ENCODE results near the gene GIMAP8.
"Not testable (repeated sequence)": the region's sequence is repeated elsewhere in the genome, so short reads cannot be mapped to it uniquely, and the experiment has no call there.

Gene GIMAP8

DNA sequence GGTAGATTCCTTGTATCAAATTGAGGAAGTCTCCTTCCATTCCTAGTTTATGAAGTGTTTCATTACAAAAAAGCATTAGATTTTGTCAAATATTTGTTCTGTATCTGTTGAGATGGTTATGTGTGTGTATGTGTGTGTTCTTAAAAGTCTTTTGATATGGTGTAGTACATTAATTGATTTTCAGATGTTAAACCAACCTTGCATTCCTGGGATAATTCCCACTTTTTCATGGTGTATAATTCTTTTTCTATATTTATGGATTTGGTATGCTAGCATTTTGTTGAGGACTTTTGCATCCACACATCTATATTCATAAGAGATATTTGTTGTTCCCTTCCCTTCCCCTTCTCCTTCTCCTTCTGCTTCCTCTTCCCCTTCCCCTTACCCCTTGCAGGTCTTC is 8.9 kb upstream of the GIMAP8 start:
- no peak for DNase-seq

DNA sequence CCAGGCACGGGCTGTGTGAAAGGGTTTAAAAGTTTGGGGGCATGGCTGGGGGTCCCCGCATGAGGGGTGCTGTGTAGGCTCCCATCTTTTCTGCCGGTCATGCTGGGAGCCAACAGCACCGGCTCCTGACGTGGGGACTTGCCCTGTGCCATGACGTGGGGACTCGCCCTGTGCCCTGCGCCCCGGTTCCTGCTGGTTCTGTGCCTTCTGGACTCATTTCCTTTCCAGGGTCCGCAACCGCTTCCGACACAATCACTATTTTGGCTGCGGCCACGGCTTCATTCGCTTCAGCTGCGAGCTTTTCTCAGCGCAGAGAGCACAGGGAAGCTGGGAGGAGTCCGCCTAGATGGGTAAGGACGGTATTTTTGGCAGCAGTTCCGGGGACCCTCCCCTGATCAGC is 7.6 kb upstream of the GIMAP8 start:
- no peak for DNase-seq

DNA sequence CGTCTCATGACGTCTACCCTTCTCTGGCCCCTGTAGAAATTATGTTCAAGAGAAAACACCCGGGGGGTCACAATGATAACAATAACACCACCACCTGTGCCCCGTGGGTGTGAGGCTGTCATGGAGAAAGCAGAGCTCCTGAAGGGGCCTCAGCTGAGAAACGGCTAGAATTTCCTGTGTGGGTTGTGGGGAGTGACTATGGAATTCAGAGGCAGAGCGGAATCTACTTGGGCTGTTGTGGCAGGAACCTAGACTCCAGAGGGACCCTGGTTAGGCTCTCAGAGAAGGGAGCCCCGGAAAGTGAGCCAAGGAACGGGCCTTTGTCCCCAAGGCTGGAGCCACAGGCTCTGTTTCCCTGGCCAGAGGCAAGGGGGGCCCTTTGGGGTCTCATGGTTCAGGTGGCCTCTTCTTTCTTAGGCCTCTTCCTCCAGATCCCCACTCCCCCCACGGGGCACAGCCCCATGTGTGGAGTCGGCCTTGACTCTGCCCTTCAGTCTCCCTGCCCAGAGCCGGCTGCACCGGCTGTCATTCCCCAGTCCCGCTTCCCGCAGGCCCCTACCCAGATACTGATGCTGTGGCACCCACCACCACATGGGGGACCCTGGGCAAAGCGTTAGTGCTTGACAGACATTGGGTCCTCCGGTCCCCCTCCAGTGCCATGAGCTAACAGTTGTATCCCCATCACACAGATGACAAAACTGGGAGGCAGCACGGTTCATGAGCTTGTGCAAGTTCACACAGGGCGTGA is 6.5 kb upstream of the GIMAP8 start:
- no peak for DNase-seq

DNA sequence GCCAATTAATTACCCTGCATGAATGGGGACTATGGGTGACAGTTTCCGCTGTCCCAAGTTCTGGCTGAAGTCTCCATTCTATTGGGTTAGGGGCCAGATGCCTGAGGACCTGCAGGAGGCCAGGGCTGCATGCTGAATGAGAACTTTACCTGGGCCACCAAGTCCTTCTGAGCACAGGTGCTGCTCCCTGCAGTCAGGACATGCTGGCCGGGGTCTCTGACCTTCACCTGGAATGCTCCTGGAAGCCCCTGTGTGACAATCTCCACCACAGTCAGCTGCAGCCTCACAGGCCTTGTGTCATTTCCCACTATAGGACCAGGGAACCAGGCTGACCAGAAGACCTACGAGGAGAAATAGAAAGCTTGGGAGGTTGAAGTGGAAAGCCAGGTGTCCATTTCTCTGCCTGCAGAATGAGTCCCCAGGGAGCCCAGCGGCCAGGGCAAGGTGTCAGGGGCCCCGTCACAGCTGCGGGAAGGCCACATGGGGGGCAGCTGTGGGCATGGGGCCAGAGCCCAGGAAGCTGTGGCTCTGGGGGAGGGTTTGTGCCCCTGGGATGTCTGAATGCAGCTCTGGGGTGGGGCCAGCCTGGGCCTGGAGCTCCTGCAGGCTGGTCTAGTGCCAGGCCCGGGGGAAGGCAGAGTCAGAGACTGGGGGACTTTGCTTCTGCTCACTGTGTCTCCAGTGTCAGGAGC is 5.6 kb upstream of the GIMAP8 start:
- DNase-seq, result no peak

DNA sequence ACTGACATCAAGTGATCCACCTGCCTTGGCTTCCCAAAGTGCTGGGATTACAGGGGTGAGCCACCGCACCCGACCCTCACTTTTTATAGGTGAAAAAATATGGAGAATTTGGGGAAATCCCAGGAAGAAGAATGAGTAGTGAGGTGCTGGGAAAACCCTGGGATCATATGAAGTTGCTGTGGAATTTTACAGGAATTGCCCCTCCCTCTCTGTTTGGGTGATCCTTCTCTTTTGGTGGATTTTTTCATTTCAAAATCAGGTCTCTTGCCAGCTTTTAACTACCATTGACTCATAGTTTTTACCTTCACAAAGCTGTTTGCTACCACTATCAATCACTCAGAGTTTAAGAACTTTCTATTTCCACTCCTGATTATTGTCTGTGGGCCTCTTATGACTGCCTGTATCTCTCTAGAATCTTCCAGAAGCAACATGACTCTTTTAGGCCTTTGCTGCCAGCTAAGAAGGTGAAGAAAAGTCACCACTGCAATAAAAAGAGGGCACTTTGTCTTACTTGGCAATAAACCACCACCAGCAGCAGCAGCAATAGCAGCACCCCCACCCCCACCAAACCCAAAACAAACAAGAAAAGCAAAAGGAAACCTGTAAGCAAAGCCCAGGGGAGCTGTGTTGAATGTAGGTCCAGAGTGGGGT is 4.0 kb upstream of the GIMAP8 start:
- DNase-seq, result no peak

DNA sequence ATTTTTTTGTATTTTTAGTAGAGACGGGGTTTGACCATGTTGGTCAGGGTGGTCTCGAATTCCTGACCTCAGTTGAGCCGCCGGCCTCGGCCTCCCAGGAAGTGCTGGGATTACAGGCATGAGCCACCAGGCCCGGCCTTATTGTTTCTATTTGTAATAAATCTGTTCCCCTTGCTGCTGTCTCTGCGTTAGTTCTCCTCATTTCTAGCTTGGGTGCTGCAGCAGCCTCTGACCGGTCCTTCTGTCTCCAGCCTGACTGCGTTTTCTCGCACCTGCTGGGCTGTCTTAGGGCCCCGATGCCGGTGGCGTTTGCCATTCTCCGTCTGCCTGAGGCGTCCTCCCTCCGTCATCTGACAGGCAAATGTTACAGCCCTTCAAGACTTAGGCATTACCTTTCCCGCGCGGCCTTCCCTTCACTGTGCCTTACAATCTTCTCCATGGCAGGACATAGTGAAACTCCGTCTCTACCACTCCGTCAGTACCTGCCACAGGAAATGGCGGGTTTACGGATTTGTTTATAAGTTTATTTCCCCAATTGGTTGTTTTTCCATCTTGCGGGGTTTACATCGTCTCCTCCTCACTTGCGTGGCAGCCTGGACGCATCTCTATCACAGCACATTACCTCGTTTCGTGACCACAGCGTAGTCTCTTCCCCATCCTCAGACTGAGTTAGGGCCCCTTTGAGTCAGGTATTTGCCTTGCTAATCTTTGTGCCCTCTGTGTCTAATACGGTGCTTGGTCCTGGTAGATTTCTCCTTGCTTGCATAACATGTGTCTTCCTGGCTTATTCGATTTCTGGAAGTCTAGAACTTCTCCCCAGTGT is 2.3 kb upstream of the GIMAP8 start:
- no peak for DNase-seq

DNA sequence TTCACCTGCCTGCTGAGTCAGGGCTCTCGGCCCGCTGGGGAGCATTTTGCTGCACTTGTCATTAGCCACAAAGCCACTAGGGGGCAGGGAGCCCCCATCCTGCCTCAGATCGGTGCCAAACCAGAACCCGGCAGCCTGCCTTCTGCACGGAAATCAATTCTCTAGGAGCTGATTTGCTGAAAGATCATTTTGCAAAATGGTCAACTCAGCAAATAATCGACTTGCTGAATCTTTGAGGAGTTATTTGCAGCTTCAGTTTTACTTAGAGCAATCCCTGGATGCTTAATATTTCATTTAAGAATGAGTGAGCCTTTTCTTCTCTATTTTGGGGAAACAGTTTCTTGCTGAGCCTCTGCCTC is 1.7 kb upstream of the GIMAP8 start:
- DNase-seq, result peak; percentile 89 to 91

DNA sequence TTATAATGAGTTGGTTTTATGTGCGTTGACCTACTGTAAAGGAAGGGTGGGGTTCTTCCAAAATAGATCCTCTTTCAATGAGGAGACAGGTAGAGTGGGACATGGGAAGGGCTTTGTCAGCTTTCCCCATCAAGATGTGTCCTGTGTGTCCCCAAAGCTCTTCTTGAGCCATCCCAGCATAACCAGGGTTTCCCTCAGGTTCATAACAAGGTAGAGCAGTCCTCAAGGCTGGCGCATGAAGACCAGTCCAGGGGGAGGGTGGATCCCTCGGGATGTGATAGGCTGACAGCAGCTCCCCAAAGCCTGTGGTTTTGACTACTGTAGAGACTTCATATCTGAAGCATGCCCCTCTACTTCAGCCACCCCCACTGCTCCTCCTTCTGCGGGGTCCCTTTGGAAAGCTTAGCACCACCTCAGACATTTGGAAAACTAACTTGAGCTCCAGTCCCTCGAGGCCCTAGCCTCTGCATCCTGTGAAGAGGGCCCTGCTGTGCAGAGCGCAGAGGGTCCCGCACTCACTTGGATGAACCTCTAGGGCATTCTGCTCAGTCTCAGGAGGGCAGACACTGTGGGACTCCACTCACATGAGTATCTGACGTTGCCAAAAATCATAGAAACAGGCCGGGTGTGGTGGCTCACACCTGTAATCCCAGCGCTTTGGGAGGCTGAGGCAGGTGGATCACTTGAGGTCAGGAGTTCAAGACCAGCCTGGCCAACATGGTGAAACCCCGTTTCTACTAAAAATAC is 1.1 kb upstream of the GIMAP8 start:
- no peak for DNase-seq

DNA sequence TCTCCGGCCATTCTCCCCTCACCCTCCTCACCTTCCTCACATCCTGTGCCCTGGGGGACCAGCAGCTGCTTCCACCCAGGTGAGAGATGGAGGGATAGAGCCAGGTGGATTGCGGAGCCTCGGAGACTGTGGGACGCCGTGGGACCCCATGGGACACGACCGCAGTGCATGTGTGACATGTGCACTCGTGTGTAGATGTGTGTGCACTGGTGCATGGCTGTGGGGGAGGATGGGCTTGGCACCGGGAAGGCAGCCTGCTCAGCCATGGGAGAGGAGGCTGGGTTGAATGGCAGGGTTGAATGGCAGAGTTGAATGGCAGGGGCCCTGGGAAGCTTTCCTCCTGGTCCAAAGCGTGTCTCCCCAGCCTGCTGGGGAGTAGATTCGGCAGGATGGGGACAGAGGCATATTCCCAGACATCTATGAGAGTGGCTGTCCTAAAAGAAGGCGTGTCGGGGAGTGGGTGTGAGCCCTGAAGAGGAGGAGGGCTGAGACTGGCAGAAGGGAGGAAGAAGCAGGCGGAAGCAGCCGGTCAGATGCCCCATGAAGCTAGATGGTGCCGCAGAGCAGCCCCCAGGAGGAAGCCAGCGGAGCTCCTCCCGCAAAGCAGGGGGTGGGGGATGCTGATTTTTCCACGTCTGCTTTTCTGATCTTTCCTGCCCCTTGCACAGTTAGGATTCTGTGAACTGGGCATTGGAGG is 815 bp downstream of the GIMAP8 start:
- DNase-seq, result peak; percentile 61 to 71

DNA sequence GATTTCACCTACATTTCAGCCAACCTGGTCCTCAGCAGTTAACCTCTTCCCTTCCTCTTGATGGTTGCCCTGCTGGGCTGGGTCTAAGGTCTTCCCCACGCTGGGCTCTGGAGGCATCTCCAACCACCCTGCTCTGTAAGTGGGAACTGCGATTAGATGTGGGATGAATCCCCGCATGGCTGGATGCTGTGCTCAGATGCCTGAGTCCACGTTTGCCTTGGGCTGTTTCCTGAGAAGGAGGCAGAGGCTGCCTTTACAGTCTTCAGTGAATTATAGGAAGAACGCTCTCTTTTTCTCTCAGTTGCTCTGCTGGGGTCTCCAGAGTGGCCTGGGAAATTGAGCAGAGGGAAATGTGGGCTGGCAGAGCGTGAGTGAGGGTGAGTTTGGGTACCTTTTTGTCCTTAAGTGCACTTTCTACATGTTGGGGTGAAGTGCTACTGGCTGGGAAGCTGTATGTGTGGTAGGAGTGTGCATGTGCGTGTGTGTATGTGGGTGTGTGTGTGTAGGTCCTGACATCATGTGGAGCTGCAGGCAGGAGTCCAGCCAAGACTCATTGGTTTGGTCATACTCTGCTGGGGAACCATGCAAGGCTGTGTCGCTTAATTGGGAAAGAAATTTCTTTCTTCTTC is 1.5 kb downstream of the GIMAP8 start:
- peak; percentile 35 to 48 for DNase-seq

DNA sequence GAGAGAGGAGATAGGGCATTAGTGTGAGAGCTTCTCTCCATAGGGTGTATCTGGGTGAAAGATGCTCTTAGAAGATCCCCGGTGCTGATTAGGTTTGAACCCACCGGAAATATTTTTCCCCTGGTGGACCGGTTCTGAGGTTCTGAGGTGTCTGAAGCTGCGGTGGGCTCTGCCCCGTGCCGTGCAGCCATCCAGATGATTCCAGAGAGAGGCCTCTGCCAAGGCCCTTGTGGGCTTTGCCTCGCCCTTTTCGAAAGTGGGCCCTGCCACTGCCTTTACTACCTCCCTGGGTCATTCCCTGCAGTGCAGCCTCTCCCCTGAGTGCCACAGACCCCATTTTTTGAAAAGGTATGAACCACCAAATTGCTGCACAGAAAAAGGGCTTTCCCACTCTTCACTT is 2.8 kb downstream of the GIMAP8 start:
- no peak for DNase-seq

DNA sequence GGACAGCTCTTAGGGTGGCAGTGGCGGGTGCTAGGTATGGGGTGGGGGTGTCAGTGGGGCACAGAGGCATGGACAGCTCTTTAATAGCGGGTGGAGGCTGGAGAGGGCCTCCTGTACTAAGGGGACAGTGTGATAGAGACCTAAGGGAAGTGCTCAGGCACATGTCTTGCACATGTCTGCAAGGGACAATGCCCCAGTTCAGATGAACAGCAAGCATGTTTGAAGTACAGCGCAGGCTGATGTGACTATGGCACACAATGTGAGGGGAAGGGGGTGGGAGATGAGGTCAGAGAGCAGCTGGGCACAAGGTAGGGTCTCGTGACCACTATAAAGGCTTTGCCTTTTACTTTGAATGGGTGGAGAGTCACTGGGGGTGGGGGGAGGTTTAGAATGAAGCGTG is 3.5 kb downstream of the GIMAP8 start:
- DNase-seq, result no peak

DNA sequence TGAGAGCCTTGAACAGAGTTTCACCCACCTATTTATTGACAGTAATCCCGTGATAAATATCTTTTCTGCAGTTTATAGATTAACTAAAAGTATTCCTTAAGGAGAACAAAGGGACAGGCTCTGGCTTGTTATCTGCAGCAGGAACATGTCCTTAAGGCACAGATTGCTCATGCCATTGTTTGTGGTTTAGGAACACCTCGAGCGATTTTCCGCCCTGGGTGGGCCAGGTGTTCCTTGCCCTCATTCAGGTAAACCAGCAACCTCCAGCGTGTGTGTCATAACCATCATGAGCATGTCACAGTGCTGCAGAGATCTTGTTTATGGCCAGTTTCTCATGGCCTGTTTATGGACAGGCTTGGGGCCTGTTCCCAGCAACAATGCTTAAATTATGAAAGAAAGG is 6.6 kb downstream of the GIMAP8 start:
- DNase-seq, result not testable (repeated sequence)

DNA sequence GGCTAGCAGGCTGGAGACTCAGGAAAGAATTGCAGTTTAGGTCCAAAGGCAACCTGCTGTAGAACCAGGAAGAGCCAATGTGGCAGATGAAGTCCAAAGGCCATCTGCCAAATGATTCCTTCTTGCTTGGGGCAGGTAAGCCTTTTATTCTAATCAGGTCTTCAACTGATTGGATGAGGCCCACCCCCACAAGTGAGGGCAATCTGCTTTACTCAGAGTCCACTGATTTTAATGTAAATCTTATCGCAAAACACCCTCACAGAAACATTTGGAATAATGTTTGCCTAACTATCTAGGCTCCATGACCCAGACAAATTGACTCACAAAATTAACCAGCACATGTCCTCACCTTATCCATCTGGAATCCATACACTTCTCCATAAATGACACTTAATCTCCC is 7.8 kb downstream of the GIMAP8 start:
- DNase-seq, result no peak

DNA sequence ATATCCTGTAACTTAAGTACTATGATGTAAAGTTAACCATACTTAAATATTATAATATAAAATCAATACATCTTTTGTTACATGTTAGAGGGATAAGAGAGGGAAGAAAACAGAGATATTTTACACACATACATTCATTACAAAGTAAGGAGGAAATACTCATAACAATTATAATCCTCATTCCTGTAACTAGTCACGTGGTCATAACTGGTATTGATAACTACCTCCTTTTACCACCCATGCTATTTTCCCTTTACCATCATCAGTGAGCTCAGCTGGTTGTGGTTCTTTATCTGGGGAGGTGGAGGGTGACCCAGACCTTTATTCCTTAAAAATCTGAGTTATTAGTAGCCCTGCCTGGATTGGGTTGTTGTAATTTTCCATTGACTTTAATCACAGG is 8.3 kb downstream of the GIMAP8 start:
- no peak for DNase-seq

DNA sequence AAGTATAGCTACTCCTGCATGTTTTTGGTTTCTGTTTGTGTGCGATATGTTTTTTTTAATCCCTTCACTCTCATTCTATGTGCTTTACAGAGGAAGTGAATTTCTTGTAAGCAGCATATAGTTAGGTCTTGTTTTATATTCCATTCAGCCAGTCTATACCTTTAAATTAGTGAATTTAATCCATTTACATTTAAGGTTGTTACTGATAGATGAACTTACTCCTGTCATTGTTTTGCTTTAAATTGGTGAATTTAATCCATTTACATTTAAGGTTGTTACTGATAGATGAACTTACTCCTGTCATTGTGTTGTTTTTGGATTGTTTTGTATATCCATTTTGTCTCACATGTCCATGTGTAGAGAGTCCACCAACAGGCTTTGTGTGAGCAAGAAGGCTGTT is 11.1 kb downstream of the GIMAP8 start:
- no peak for DNase-seq

DNA sequence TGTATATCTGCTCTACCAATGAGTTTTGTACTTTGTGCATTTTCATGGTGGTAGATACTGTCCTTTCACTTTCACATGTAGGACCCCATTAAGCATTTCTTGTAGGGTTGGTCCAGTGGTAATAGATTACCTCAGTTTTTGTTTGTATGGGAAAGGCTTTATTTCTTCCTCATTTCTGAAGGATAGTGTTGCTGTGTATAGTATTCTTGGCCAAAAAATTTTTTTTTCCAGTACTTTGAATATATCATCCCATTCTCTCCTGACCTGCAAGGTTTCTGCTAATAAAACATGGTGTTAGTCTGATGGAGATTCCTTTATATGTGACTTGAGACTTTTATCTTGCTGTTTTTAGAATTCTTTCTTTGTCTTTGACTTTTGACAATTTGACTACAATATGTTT is 12.0 kb downstream of the GIMAP8 start:
- no peak for DNase-seq

DNA sequence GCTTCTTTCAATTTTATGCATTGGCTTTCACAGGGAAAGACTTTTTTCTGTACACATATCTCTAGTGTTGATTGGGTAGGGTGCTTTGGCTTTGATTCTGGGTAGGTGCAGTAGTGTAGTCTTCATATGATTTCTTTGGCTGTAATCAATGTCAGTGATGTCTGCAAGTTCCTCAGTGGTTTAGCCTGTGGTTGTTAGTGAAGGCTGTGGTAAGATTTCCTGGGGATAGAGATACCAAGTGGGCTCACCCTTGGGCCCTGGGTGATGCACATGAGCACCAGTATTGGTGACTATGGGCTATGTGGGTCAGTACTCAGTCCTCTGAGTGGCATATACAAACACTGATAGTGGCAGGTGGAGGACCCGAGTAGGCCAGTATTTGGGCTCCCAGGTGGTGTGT is 13.0 kb downstream of the GIMAP8 start:
- no peak for DNase-seq

DNA sequence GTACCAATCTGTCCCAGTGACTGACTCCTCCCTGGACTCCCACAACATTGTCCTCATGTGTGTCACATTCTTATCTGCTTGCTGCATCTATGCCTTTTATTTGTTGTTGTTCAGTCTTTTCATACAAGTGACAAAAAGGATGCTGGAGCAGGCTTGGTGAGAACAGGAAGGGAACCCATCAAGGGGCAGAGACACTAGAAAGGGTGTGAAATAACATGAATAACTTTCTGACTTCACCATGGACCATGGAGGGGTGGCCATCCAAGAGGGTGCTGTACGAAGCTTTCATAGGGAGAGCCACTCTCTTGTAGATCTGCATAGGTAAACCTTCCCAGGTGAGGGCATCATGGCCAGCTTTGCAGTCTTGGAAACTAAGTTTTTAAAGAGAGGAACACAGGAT is 14.5 kb downstream of the GIMAP8 start:
- no peak for DNase-seq

DNA sequence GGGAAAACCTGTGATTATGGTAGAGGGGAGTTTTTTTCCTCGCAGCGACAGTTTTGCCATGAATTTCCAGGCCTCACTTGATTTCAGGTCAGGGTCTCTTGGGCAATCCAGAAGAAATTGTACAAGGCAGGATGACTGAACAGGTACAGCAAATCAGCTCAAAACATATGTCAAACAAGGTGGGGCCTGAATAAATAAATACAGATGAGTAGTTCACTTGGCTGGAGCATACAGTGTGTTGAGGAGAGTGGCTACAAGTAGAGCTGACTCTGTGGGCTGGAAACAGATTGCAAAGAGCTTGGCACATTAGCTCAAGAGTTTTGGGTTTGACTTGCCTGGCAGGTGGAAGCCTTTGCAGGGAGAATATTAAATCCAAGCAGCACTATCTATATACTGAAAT is 15.0 kb downstream of the GIMAP8 start:
- no peak for DNase-seq

DNA sequence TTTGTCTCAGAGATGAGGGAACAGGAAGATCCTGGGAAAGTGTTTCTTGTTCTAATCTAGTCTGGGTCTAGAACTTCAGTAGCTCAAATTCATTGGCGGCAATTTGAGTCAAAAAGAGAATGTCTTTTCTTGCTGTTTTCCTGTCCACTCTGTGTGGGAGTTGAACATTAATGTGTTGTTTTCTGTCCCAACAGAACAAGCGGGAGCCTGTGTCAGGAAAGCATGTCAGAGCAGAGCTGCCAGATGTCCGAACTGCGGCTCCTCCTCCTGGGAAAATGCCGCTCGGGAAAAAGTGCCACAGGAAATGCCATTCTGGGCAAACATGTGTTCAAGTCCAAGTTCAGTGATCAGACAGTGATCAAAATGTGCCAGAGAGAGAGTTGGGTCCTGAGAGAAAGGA is 16.0 kb downstream of the GIMAP8 start:
- DNase-seq, result no peak

DNA sequence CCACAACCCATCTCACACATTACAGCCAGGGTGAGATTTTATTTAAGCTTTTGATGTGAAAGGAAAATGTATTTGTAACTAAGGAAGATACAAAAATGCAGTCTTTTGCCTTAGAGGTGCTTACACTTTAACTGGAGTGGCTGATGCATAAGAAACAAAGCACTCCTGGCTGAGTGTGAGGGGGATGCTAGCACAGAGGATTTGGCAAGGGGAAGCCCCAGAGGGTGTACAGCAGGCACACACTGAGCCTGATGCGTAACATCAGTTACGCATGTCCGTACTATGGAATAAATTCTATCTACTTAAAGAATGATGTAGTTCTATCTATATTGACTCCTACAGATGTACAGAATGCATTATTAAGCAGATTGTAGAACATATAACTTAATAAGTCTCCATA is 17.8 kb downstream of the GIMAP8 start:
- DNase-seq, result no peak
